Measurements from ENCODE around the gene DNAJC25. TPM values are rescaled to one million over a fixed set of nuclear protein-coding genes. Genes with fewer than 3 reads are reported as not detected.

Gene DNAJC25
- total RNA-seq, 1 donor from 2014 or later = 7.4 TPM

- Mint-ChIP-seq H3K4me3 (ENCODE audit: unreplicated experiment) (no peak overlapping the region), H3K9me3 (ENCODE audit: unreplicated experiment) (peaks cover 5% of the 10 kb centered on the region), H3K36me3 (ENCODE audit: unreplicated experiment) (no peaks in the 10 kb centered on the region), H3K4me1 (ENCODE audit: low read depth, unreplicated experiment) (no peaks in the 10 kb centered on the region), H3K27ac (ENCODE audit: unreplicated experiment) (no peak overlapping the region), H3K27me3 (ENCODE audit: unreplicated experiment) (peaks cover 4% of the 10 kb centered on the region)
- no peak for TF ChIP-seq CTCF (IDR thresholded peaks at IDR 0.05; ENCODE audit: partially characterized antibody, unreplicated experiment)
- no peak for DNase-seq
Measured at GRCh38 chr9:111657051-111657450, 25.9 kb downstream of the DNAJC25 start.

GRCh38 chr9:111658943-111659342 is 27.8 kb downstream of the DNAJC25 start:
- H3K27me3 Mint-ChIP-seq (ENCODE audit: unreplicated experiment) = peaks cover 4% of the 10 kb centered on the region
- H3K4me1 Mint-ChIP-seq (ENCODE audit: low read depth, unreplicated experiment) = peaks cover 7% of the 10 kb centered on the region
- no peak overlapping the region for H3K4me3 Mint-ChIP-seq (ENCODE audit: unreplicated experiment)
- H3K9me3 Mint-ChIP-seq (ENCODE audit: unreplicated experiment) = peaks cover 15% of the 10 kb centered on the region
- no peak for TF ChIP-seq CTCF (IDR thresholded peaks at IDR 0.05; ENCODE audit: partially characterized antibody, unreplicated experiment)
- H3K27ac Mint-ChIP-seq (ENCODE audit: unreplicated experiment) = no peak overlapping the region
- no peak for DNase-seq
- no peaks in the 10 kb centered on the region for H3K36me3 Mint-ChIP-seq (ENCODE audit: unreplicated experiment)

- TF ChIP-seq CTCF (IDR thresholded peaks at IDR 0.05; ENCODE audit: partially characterized antibody, unreplicated experiment) = no peak
- peaks cover 15% of the 10 kb centered on the region for H3K9me3 Mint-ChIP-seq (ENCODE audit: unreplicated experiment)
- H3K36me3 Mint-ChIP-seq (ENCODE audit: unreplicated experiment) = no peaks in the 10 kb centered on the region
- peak overlapping the region; percentile 27 for H3K4me3 Mint-ChIP-seq (ENCODE audit: unreplicated experiment)
- peaks cover 7% of the 10 kb centered on the region for H3K4me1 Mint-ChIP-seq (ENCODE audit: low read depth, unreplicated experiment)
- H3K27ac Mint-ChIP-seq (ENCODE audit: unreplicated experiment) = no peak overlapping the region
- H3K27me3 Mint-ChIP-seq (ENCODE audit: unreplicated experiment) = peaks cover 4% of the 10 kb centered on the region
- DNase-seq = no peak
Measured at GRCh38 chr9:111659691-111660090, 28.6 kb downstream of the DNAJC25 start.

GRCh38 chr9:111661150-111661801 is 30.1 kb downstream of the DNAJC25 start, which contains the start of gene GNG10:
Gene GNG10 (plus strand): TSS chr9:111661605. CDS start chr9:111661635, 30 bp downstream.
- peak within 1 kb of the TSS; percentile 74 for H3K27ac Mint-ChIP-seq (ENCODE audit: unreplicated experiment)
- H3K9me3 Mint-ChIP-seq (ENCODE audit: unreplicated experiment) = peaks cover 17% of the 10 kb centered on the region
- no peaks in the 10 kb centered on the region for H3K36me3 Mint-ChIP-seq (ENCODE audit: unreplicated experiment)
- H3K4me1 Mint-ChIP-seq (ENCODE audit: low read depth, unreplicated experiment) = peaks cover 7% of the 10 kb centered on the region
- peaks cover 4% of the 10 kb centered on the region for H3K27me3 Mint-ChIP-seq (ENCODE audit: unreplicated experiment)
- peak within 1 kb of the TSS; percentile 97 for H3K4me3 Mint-ChIP-seq (ENCODE audit: unreplicated experiment)
- peak; percentile 64 for DNase-seq
- no peak for TF ChIP-seq CTCF (IDR thresholded peaks at IDR 0.05; ENCODE audit: partially characterized antibody, unreplicated experiment)

GRCh38 chr9:111661802-111662521 is 30.8 kb downstream of the DNAJC25 start:
- peak overlapping the region; percentile 74 for H3K27ac Mint-ChIP-seq (ENCODE audit: unreplicated experiment)
- peak overlapping the region; percentile 97 for H3K4me3 Mint-ChIP-seq (ENCODE audit: unreplicated experiment)
- peak; percentile 55 for DNase-seq
- peaks cover 17% of the 10 kb centered on the region for H3K9me3 Mint-ChIP-seq (ENCODE audit: unreplicated experiment)
- no peak for TF ChIP-seq CTCF (IDR thresholded peaks at IDR 0.05; ENCODE audit: partially characterized antibody, unreplicated experiment)
- no peaks in the 10 kb centered on the region for H3K36me3 Mint-ChIP-seq (ENCODE audit: unreplicated experiment)
- H3K27me3 Mint-ChIP-seq (ENCODE audit: unreplicated experiment) = peaks cover 4% of the 10 kb centered on the region
- H3K4me1 Mint-ChIP-seq (ENCODE audit: low read depth, unreplicated experiment) = peaks cover 7% of the 10 kb centered on the region

Measured in glutamatergic neuron (in vitro differentiated cells).